ENCODE measurements around the gene CWC22.

CWC22 gene

GRCh38 chr2:180029575-180029974, 22.5 kb upstream of the CWC22 start:
- no peak for DNase-seq (ENCODE audit: low read depth in 1 of 2, low spot score in 1 of 2)

GRCh38 chr2:180021850-180022249, 14.8 kb upstream of the CWC22 start:
- no peak overlapping the region for H3K27ac ChIP-seq (replicated peaks)
- no peaks in the 10 kb centered on the region for H3K27me3 ChIP-seq (ENCODE audit: insufficient read depth, poor library complexity, severe bottlenecking)
- no peak for DNase-seq (ENCODE audit: low read depth in 1 of 2, low spot score in 1 of 2)
- no peak overlapping the region for H3K4me3 ChIP-seq (replicated peaks; ENCODE audit: insufficient read depth, low read length)
- no peak for TF ChIP-seq SPI1 (IDR thresholded peaks at IDR 0.05; ENCODE audit: borderline replicate concordance, low read depth)
- no peak for TF ChIP-seq GABPA (IDR thresholded peaks at IDR 0.05; ENCODE audit: low read depth)
- TF ChIP-seq CTCF (IDR thresholded peaks at IDR 0.05; ENCODE audit: insufficient read depth, low read length): no peak
- no peak for TF ChIP-seq REST (IDR thresholded peaks at IDR 0.05; ENCODE audit: insufficient replicate concordance, low read depth)
- no peak for TF ChIP-seq POLR2AphosphoS5 (IDR thresholded peaks at IDR 0.05; ENCODE audit: low read depth)

More at GRCh38 chr2:180029575-180029974, 22.5 kb upstream of the CWC22 start:
- Histone ChIP-seq H3K4me3 (replicated peaks; ENCODE audit: insufficient read depth, low read length) (no peak overlapping the region), H3K27me3 (ENCODE audit: insufficient read depth, poor library complexity, severe bottlenecking) (no peaks in the 10 kb centered on the region), H3K27ac (replicated peaks) (no peak overlapping the region)
- TF ChIP-seq POLR2AphosphoS5 (IDR thresholded peaks at IDR 0.05; ENCODE audit: low read depth) (no peak), GABPA (IDR thresholded peaks at IDR 0.05; ENCODE audit: low read depth) (no peak), SPI1 (IDR thresholded peaks at IDR 0.05; ENCODE audit: borderline replicate concordance, low read depth) (no peak), CTCF (IDR thresholded peaks at IDR 0.05; ENCODE audit: insufficient read depth, low read length) (no peak), REST (IDR thresholded peaks at IDR 0.05; ENCODE audit: insufficient replicate concordance, low read depth) (no peak)

- DNase-seq (ENCODE audit: low read depth in 1 of 2, low spot score in 1 of 2): no peak
- Histone ChIP-seq H3K27me3 (ENCODE audit: insufficient read depth, poor library complexity, severe bottlenecking) (no peaks in the 10 kb centered on the region), H3K27ac (replicated peaks) (no peak overlapping the region), H3K4me3 (replicated peaks; ENCODE audit: insufficient read depth, low read length) (no peak overlapping the region)
- TF ChIP-seq CTCF (IDR thresholded peaks at IDR 0.05; ENCODE audit: insufficient read depth, low read length) (no peak), POLR2AphosphoS5 (IDR thresholded peaks at IDR 0.05; ENCODE audit: low read depth) (no peak), REST (IDR thresholded peaks at IDR 0.05; ENCODE audit: insufficient replicate concordance, low read depth) (no peak)
Observed at GRCh38 chr2:180017784-180018183, 10.7 kb upstream of the CWC22 start.
